GM12891 (cell line): ENCODE results near the gene RBFOX2.

ENCODE experiments used
- POLR2A ChIP-seq: IDR thresholded peaks from 2 replicates; pipeline ENCODE4 v1.6.1; 2011; ENCODE audit warnings: low read depth, low read length, control low read depth
- POLR2AphosphoS5 ChIP-seq: IDR thresholded peaks from 2 replicates; pipeline ENCODE4 v1.6.1; 2011; ENCODE audit warnings: low read depth, low read length, control low read depth
- TAF1 ChIP-seq: IDR thresholded peaks from 2 replicates; pipeline ENCODE4 v1.6.1; 2011; ENCODE audit warnings: low read depth, low read length, control low read depth

DNA sequence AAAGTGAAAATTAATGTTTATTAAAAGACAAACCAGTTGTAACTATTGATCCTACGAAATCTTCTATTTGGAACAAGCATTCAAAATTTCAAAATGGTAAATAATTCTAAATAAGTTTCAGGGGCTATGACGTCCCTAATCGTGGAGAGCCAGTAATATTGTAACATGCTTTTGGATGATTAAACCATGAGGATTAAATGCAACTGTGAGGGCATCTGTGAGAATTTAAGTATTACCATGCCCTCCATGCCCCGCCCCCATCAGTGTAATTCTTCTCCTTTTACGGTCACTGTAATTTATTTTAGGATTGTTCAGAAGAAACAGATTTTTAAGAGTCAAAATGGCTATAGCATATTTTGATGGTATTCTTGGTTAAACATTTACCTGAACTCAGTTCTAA, 177.8 kb downstream of the RBFOX2 start:
- TF ChIP-seq POLR2AphosphoS5 (no peak), POLR2A (no peak), TAF1 (no peak)
